Measurements from ENCODE around the gene DPM3.

Gene DPM3

DNA sequence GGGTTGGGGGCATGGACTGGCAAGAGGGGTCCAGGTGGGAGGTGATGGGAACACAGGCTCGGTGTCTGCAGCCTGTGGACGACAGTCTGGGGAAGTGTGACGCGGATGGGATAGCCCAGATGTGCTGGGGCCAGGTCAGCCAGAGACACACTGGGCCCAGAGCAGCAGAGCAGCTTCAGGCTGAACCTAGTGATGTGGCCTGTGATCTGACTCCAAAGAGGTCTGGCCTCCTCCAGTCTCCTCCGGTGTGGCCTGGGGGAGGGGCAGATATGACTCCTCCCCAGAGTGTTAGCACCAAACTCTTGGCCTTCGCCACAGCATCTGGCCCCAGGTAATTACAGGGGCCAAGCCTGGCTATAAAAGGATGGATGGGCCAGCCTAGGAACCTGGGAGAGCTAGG is 48.2 kb downstream of the DPM3 start:
- no peak for DNase-seq

DNA sequence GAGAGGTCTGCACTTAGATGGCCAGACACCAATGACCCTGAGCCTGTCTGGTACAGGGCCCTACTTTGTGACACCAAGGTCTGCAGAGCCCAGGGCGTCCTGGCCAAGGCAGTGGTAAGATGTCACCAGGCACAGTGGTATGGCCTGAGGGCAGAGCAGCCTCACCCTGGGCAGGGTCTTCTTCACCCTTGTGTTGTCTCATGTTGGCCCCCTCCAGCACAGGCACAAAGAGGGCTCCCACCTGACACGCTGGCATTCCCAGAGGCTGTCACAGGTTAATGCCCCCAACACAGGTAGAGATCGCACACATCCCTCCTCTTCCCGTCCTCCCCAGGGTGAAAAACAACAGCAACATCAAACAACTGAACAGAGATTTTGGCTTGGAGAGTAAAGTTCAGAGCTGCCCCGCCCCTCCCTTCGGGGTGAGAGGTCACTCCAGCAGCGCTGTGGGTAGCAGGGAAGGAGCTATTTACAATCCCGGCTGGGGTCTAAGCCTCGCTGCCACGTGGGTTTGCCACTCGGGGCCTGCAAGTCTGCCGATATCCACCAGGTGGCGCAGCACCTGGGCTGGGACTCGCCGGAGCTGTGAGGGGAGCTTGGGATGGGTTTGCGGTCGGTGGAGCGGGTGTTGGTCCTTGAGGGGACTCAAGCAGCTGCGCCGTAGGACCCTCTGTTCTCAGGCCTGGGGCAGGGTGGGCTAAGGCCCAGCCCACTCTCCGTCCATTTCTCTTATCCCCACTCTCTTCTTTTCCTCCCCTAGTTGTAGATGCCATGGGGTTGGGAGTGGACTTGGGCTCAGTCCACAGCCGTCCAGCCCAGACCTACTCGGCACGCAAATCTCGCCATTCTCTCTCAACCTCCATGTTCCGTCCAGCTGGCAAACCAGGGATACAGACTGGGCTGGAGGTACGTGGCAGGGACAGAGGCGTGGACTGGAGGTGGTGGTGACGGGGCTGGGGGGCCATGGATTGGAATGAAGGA is 49.0 kb downstream of the DPM3 start:
- peak; percentile 95 for DNase-seq

All from activated CD8-positive, alpha-beta memory T cell treated with anti-CD3 and anti-CD28 coated beads for 24 hours (primary cell).